Superior temporal gyrus (tissue), 1 donor: ENCODE measurements around the gene PNP.

Experiments used
- DNase-seq: peaks from one replicate; pipeline ENCODE4 v3.0.0-alpha.2; 2016; ENCODE audit errors: extremely low spot score

Gene PNP

DNA sequence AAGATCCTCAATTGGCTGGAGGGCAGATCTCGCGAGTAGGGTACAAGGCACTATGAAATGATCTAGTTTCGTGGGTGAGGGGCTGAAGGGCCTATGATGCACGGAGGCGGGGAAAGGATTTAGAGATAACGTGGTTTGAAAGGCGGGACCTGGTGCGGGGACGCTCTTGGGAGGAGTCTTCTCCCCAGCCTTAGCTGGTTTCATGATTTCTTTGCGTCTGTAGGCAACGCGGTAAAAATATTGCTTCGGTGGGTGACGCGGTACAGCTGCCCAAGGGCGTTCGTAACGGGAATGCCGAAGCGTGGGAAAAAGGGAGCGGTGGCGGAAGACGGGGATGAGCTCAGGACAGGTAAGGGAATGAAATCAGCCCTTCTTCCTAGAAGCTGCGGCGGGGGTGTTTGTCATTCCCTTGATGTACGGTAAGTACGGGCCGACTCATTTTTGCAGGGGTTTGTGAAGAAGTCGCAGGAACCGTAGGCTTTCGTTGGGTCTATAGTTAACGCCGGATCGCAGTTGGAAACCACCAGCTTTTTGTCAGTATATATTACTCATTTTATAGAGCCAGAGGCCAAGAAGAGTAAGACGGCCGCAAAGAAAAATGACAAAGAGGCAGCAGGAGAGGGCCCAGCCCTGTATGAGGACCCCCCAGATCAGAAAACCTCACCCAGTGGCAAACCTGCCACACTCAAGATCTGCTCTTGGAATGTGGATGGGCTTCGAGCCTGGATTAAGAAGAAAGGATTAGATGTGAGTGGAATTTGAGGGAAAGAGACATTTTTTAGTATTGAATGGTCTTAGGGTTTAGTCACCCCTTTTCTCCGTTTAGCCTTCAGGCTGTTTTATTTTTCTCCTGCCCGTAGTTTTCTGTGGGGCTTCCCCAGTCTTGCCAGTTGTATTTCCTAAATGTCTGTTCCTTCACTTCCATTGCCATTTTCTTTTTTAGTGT lies 13.6 kb upstream of the PNP start:
- DNase-seq = no peak

DNA sequence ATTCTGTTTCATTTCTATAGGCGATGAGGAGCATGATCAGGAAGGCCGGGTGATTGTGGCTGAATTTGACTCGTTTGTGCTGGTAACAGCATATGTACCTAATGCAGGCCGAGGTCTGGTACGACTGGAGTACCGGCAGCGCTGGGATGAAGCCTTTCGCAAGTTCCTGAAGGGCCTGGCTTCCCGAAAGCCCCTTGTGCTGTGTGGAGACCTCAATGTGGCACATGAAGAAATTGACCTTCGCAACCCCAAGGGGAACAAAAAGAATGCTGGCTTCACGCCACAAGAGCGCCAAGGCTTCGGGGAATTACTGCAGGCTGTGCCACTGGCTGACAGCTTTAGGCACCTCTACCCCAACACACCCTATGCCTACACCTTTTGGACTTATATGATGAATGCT lies 12.2 kb upstream of the PNP start:
- DNase-seq = no peak

DNA sequence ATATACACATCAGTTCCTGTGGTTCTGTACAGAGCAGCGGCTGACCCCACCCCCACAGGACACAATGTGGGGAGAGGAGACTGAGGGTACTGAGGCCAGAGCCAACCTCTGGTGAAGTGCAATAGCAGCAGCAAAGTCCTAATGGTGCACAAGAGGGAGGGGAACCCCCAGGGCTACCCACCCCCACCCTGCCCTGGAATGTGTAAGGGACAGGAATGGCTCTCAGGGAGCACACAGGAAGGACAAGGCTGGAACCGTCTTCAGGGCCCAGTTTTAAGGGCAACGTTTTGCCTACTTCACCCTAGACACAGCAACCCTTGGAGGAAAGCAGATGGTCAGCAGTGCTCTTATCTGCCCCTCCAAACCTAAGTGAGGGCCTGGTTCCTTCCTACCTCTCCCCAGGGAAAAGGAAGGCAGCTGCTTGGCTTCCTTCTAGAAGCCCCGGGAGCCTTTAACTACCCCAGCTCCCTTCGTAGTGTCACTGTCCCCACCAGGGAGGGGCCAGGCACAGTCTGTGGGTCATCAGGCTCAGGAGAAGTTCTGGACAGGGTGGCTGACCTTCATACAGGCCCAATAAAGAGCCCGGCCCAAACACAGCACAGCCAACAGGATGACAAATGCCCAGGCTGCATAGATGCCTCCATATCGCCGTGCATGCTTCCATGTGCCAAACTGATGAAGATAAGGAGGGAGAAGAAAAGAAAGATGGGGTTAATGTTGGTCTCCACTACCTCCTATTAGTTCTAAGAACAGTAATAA lies 11.0 kb upstream of the PNP start:
- no peak for DNase-seq

DNA sequence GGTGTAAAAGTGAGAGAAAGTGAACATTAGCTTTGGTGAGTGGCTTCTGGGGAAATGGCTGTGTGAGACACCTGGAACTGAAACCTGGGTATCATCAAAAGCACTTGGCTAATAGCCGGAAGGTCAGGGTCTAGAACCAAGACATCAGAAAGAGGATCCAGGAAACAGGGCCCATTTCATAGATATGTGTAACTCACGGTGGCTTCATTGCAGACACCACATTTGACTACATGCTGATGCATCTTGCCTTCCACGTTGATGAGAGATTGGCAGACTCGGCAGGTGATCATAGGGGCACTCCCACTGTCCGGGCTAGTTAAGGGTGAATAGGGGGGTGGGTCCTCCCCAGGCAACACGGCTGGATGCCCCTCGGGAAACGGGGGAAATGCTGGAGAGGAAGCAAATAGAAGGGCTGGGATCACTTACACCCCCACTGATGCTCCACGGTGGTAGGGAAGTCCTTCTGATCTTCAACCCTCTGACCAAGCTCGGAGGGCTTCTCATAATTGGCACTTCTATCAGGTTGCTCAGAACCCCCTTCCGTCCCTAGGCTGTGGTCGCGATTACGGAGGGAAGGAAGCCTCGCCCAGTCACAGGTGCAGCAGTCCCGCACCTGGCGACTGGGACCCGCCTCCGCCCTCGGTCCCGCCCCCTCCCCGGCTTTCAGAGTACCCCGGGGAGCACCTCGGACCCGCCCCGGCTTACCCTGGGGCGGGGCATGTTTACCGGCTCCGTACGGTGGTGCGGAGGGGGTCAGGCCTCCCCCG lies 8.6 kb upstream of the PNP start:
- no peak for DNase-seq

DNA sequence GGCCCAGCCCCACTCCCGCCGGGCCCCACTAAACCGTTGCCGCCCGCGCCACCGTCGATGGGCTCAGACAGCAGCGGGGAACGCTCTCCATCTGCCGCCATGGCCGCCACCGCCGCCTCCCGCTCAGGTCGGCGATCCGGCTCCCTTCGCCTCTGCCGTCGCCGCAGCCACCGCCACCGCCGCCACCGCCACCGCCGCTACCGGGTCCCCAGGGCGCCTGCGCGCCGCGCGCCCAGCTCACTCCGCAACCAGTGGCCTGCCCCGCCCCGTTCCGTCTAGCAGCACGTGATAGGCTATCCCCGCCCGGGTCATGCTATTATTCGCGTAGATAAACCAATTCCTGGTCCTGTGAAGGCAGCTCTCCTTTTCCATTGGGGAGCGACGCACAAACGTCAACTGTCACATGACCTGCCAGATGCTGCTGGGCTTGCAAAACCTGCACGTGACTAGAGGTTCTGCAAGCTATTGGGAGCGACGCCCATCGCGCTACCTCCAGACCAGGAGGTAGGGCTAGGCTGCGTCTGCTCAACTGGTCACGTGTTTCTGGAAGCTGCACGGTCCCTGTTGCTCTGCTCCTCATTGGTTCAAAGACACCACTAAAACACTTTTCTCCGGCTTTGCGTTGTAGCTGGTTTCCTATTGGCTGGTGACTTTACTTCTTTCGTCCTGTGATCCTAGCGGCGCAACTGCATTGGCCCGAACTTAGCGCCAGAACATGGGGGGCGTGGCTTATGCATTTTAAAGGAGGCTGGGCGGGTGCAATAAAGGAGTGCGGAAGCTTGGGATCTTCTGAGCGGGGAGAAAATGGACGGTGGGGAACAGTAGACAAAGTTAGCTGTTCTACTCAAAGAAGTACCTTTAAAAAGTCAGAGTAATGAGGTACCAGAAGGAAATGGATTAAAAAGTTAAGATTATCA lies 7.7 kb upstream of the PNP start, which contains the start of gene PIP4P1:
TSS of gene PIP4P1 (minus strand) at position 210 of the 917 bp plus-strand sequence. CDS start at position 101, 109 bp downstream.
- peak; percentile 100 for DNase-seq

DNA sequence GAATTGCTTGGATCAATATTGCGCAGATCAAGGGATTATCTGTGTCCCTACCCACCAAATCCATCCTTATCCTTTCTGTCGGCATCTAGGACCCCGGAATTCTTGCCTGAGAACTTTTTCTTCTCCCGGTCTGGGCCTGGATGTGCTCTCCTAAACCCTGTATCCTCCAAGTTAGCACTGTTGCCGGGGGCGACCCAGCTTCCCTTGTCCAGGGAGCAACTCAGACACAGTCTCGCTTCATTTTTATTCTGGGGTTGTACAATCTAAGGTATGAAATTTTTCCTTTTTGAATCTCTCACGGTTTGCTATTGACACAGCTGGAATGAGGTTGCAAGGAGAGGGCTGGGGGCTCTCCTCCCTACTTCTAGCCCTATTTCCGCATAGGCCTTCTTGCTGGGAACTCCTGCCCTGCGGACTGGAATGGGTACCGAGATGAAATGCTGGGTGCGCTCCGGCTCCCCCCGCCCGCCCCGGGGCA lies 403 bp upstream of the PNP start:
- peak; percentile 9 for DNase-seq

DNA sequence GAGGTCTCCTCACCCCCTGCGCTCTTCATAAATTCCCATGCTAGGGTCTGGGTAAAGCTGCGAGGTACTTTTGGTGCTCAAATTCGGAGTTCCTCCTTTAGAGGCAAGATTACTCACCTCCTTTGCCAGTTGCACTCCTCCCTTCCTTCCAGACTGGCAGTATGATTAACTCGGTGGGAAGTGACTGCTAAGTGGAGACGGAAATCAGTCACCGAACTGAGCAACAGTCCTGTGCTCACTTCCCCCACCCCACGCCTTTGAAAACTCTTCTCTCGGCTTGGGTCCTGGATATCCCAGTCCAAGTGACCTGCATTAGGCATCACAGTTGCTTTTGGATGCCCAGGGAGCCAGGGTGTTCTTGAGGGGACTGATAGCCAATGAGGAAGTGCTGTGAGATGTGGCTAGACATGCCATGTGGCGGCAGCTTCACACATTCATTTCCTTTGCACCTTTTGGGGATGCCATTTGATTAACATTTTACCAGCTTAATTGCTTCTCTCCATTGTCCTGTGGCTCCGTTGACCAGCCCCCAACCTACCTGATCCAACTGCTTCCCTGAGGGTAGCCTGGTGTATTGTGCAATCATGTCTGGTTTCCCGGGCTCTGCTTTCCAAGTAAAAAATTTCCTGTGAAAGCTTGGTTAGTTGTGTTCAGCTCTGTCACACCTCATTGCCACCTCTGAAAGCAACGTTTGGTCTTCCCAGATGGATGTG lies 840 bp downstream of the PNP start:
- DNase-seq = peak; percentile 40

DNA sequence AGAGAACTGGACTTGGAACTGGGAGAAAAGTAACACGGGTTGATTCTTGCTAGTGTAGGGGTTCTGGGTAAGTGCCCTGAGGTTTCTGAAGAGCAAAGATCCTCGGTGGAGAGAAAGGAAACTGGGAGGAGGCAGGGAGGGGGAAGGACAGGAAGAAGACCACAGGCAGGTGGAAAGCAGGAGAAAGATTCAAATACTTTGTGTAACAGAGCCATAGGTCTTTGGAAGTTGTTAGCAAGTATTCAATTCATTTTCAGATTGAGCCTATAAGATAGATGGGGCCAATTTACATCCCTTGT lies 1.3 kb downstream of the PNP start:
- DNase-seq = no peak

DNA sequence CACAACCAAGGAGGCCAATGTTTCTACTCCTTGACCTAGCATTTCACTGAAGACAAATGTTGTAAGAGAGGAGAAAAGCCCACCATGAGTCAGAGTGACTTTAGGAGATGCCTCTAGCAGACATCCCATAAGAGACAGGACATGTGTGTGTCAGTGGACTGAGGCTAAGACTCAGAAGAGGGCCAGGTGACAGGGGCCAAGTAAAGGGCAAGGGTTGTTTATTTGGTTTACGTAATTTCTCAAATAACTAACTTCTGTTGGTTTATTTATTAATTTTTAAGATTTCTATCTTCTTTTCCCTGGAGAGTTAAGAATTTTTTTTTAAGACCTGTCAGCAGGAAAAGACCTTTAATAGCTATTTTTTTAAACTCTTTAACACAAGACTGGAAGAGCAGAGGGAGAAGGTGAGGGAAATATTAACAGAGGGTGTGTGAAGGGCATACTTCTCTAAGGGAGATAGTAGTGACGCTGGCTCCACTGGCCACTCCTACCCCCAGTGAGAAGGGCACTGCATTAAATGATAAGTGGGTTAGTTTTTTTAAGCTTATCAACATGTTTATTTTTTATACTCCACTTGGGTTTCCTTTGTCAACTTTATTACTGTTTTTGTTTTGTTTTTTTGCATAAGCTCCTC lies 3.4 kb downstream of the PNP start:
- DNase-seq = no peak

DNA sequence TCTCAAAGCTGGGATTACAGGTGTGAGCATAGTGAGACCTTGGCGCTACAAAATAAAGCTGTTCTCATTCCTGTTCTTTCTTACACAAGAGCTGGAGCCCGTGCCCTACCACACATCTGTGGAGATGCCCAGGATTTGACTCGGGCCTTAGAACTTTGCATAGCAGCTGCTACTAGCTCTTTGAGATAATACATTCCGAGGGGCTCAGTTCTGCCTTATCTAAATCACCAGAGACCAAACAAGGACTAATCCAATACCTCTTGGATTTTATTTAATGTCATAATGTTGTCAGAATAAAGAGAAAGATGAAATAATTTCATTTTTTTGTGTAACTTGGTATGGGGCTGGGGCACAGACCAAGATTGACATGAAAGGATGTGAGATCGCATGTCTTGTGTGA lies 7.6 kb downstream of the PNP start:
- DNase-seq = no peak

DNA sequence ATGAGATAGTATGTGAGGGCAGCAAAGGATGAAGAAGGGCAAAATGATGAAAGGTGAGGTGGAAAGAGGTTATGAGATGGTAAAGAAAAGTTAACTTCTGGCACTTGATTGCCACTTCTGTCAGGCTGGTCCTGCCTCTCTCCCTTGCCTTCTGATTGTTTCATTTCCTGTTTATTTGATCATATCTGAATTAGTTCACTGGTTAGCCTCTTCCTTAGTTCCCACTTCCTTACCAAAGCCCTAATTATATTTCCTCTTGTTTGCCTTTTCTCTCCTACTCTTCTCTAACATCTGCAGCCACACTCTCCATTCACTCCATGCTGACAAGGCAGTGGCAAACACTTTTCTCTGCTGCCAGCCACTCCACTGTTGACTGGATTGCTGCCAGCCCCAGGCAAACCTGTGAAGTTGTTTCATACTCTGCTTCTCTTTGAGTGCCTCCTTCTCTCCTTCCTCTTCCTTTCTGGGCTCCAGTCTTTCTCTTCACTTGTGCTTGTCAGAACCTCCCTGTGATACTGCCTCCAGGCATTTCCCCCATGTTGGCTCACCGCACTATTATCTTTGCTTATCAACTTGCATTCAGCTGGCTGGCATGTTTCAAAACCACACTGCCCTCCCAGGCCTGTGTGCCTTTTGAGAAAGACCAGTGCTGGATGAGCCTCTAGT lies 8.1 kb downstream of the PNP start:
- peak; percentile 21 for DNase-seq

DNA sequence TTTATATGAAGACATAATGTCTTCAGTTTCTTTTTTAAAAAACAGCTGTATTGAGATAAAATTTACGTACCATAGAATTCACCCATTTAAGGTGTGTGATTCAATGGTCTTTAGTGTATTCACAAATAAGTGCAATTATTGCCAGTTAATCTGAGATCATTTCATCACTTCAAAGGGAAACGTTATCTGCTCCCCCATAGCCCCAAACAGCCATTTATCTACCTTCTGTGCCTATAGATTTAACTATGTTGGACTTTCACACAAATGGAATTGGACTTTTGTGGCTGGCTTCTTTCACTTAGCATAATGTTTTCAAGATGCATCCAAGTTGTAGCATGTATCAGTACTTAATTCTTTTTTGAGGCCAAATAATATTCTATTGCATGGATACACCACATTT lies 9.7 kb downstream of the PNP start:
- DNase-seq = no peak

DNA sequence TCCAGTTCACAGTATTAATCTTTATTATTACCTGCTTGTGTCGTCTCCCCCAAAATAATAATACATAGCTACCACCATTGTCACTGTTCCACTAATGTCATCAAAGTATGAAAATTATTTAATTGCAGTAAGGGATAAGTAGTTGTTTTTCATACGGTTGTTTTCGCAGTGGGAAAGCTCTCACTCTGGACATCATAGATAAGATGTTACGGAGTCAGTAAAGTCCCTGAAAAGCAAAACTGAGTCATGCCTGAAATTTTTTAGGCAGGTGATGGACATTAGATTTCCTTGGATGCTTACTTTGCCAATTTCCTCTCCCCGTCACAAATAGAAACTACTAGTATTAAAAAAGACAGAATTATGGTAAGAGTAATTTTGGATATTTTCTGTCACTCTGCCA lies 13.2 kb downstream of the PNP start:
- no peak for DNase-seq

DNA sequence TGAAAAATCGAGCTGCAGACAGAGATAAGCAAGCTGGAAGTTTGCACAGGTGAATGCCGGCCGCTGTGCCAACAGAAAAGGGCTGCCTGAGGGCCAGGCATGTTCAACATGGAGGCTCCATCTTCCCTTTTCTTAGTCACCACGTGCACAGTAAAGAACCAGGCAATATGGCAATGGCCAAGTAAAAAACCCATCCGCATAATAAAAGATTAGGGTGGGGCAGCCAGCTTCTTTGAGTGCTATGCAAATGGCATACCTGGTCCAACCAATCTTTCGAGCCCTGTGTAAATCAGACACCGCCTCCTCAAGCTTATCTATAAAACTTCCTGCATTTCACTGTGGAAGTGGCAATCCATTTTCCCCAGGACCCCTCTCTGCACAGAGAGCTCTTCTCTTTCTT lies 16.7 kb downstream of the PNP start:
- DNase-seq = no peak

DNA sequence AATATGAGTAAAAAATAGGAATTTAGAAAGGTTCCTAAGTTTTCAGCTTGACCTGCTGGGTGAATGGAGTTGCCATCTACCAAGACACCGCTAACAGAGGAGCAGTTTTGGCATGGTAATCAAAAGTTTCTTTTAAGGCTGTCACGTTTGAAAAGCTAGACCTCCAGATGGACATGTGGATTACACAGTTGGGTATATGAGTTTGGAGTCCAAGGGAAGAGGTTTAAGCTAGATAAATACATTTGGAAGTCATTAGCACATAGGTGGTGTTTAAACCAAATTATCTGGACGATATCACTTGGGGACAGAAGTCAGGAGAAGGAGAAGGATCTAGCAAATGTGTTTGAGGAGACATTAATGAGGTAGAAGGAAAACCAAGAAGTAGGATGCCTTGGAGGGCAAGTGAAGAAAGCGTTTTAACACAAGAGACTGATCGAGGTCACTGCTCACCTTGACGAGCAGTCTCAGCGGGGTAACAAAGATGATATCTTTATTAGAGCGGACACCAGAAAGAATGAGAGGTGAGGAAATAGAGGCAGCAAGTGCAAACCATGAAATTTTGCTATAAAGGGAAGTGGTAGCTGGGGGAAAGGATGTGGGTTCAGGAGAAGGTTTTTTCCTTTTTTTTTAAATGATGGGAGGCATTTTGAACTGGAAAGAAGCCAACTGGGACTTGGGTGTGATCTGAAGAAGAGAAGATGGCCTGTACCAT lies 17.6 kb downstream of the PNP start:
- DNase-seq = no peak

DNA sequence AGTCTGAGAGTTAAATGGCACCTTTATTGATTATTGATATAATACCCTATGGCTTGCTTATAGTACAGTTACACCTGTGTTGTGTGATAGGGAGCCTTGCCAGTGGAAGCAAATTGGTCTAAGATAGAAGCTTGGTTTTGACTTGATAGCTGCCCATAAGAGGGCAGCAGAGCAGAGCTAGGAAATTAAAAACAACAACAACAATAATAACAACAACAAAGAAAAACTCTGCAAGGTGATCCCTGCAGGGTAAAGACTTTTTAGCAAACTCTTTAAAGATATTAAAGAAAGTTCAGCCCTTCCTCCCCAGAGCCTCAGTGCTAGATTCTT lies 18.2 kb downstream of the PNP start:
- no peak for DNase-seq

DNA sequence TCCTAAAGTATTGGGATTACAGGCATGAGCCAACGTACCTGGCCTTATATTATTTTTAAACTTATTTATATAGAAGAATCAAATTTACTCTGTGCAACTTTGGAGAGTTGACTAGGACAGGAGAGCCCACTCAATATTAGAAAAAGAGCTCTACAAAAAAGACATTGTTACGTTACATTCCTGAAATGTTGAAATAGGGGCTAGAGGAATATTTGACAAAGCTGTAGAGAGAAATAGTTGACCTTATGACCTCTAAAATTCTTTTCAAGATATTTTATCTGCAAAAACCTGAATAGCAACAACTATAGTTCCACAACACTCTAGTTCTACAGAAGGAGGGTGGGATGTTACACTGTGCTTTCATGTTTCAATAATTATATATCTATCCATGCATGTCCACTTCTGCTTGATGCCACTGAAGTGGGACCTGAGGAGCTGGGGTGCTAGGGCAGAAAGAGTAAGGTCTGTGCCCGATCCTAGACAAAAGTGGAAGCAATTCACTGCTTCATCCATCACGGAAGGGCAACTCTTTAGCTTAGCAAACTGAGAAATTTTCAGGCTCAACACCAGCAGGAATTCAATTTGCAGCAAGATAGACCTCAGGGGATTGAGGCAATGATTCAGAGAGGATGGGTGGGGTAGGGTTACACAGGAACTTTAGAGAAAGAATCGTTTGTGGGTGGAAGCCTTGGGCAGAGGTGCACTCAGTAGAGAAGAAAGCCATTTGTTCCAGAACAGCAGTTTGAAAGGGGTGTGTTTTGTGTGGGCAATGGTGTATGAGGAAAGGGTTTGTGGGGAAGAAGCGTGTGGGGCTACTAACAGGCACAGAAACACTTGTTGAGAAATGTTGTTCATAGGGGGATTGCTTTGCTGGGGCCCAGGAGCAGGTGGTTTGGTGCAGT lies 20.1 kb downstream of the PNP start:
- DNase-seq = no peak

DNA sequence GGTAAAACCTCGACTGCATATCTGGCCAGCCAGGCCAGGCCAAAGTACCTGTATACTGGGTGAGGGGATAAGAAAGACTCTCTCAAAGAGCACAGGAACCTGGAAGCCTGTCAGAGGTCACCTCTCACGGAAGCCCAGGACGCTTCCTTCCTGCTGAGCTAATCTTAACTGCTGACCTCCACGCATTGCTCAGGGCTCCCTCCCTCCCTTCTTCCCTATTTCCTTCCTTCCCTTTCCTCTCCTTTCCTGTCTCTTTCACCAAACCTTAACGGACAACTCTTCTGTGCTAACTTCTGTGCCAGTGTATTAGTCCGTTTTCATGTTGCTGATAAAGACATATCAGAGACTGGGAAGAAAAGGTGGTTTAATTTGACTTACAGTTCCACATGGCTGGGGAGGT lies 21.4 kb downstream of the PNP start:
- no peak for DNase-seq
